H7 (cell line): ENCODE measurements around the gene AUTS2. TPM values are rescaled to one million over a fixed set of nuclear protein-coding genes. Genes with fewer than 3 reads are reported as not detected.

ENCODE experiments used
- DNase-seq: peaks from one replicate; pipeline ENCODE4 v3.0.0; 2012
- H3K27me3 ChIP-seq: 2 replicates; pipeline ENCODE4 v1.6.0; 2011; ENCODE audit warnings: mild to moderate bottlenecking, low read length; ENCODE audit not compliant: control insufficient read depth, insufficient read depth
- H3K36me3 ChIP-seq: replicated peaks from 2 replicates; pipeline ENCODE4 v1.5.1; 2011; ENCODE audit warnings: low read length; ENCODE audit not compliant: control insufficient read depth, insufficient read depth
- H3K4me3 ChIP-seq: 2 replicates; pipeline ENCODE4 v1.5.1; 2011; ENCODE audit warnings: low read depth, mild to moderate bottlenecking, control low read depth, low read length, moderate library complexity; ENCODE audit not compliant: insufficient read depth
- total RNA-seq: library from RNA; depleted of rRNA; stranded (reverse); fragments of >200 nt; shearing (Covaris generic); gene quantifications from 2 replicates; pipeline ENCODE4 v1.2.3, GENCODE V29; 2014

AUTS2 gene
- total RNA-seq, 1 experiment from 2014 or later = 16.1 TPM

GRCh38 chr7:70032649-70033048 lies 434.4 kb downstream of the AUTS2 start:
- Histone ChIP-seq H3K36me3 (no peaks in the 10 kb centered on the region), H3K27me3 (no peaks in the 10 kb centered on the region), H3K4me3 (no peak overlapping the region)
- no peak for DNase-seq

- DNase-seq = no peak
- H3K27me3 ChIP-seq = no peaks in the 10 kb centered on the region
- no peaks in the 10 kb centered on the region for H3K36me3 ChIP-seq
- H3K4me3 ChIP-seq = no peak overlapping the region
Measured at GRCh38 chr7:70033226-70033625, 435.0 kb downstream of the AUTS2 start.

GRCh38 chr7:70034999-70035398 lies 436.7 kb downstream of the AUTS2 start:
- Histone ChIP-seq H3K27me3 (no peaks in the 10 kb centered on the region), H3K4me3 (no peak overlapping the region), H3K36me3 (no peaks in the 10 kb centered on the region)
- DNase-seq = no peak

- Histone ChIP-seq H3K27me3 (no peaks in the 10 kb centered on the region), H3K36me3 (no peaks in the 10 kb centered on the region), H3K4me3 (no peak overlapping the region)
- DNase-seq = no peak
Measured at GRCh38 chr7:70035519-70035918, 437.2 kb downstream of the AUTS2 start.

- Histone ChIP-seq H3K27me3 (no peaks in the 10 kb centered on the region), H3K4me3 (no peak overlapping the region), H3K36me3 (no peaks in the 10 kb centered on the region)
- no peak for DNase-seq
Measured at GRCh38 chr7:70035955-70036354, 437.7 kb downstream of the AUTS2 start.

- H3K27me3 ChIP-seq = no peaks in the 10 kb centered on the region
- no peak overlapping the region for H3K4me3 ChIP-seq
- DNase-seq = no peak
- no peaks in the 10 kb centered on the region for H3K36me3 ChIP-seq
Measured at GRCh38 chr7:70036695-70037094, 438.4 kb downstream of the AUTS2 start.

GRCh38 chr7:70037171-70037933 lies 439.1 kb downstream of the AUTS2 start:
- DNase-seq = no peak
- H3K36me3 ChIP-seq = no peaks in the 10 kb centered on the region
- H3K27me3 ChIP-seq = no peaks in the 10 kb centered on the region
- no peak overlapping the region for H3K4me3 ChIP-seq

GRCh38 chr7:70040051-70040450 lies 441.8 kb downstream of the AUTS2 start:
- no peaks in the 10 kb centered on the region for H3K36me3 ChIP-seq
- no peak overlapping the region for H3K4me3 ChIP-seq
- no peak for DNase-seq
- no peaks in the 10 kb centered on the region for H3K27me3 ChIP-seq

- no peak for DNase-seq
- Histone ChIP-seq H3K36me3 (no peaks in the 10 kb centered on the region), H3K27me3 (no peaks in the 10 kb centered on the region), H3K4me3 (no peak overlapping the region)
Measured at GRCh38 chr7:70040970-70041766, 442.9 kb downstream of the AUTS2 start.

- H3K4me3 ChIP-seq = no peak overlapping the region
- H3K36me3 ChIP-seq = no peaks in the 10 kb centered on the region
- DNase-seq = no peak
- H3K27me3 ChIP-seq = no peaks in the 10 kb centered on the region
Measured at GRCh38 chr7:70042533-70042932, 444.3 kb downstream of the AUTS2 start.

GRCh38 chr7:70043015-70043538 lies 444.8 kb downstream of the AUTS2 start:
- no peak for DNase-seq
- no peaks in the 10 kb centered on the region for H3K36me3 ChIP-seq
- H3K27me3 ChIP-seq = no peaks in the 10 kb centered on the region
- no peak overlapping the region for H3K4me3 ChIP-seq

- Histone ChIP-seq H3K36me3 (no peaks in the 10 kb centered on the region), H3K4me3 (no peak overlapping the region)
- peak; percentile 7 for DNase-seq
Measured at GRCh38 chr7:70044064-70044463, 445.8 kb downstream of the AUTS2 start.

GRCh38 chr7:70044525-70044924 lies 446.2 kb downstream of the AUTS2 start:
- DNase-seq = no peak
- Histone ChIP-seq H3K27me3 (no peaks in the 10 kb centered on the region), H3K4me3 (no peak overlapping the region), H3K36me3 (no peaks in the 10 kb centered on the region)

More at GRCh38 chr7:70044064-70044463, 445.8 kb downstream of the AUTS2 start:
- H3K27me3 ChIP-seq = no peaks in the 10 kb centered on the region

GRCh38 chr7:70044981-70045380 lies 446.7 kb downstream of the AUTS2 start:
- Histone ChIP-seq H3K4me3 (no peak overlapping the region), H3K36me3 (no peaks in the 10 kb centered on the region), H3K27me3 (no peaks in the 10 kb centered on the region)
- DNase-seq = no peak

GRCh38 chr7:70047384-70047783 lies 449.1 kb downstream of the AUTS2 start:
- no peak for DNase-seq
- no peak overlapping the region for H3K4me3 ChIP-seq
- no peaks in the 10 kb centered on the region for H3K36me3 ChIP-seq
- H3K27me3 ChIP-seq = no peaks in the 10 kb centered on the region
